ENCODE data around the gene LTBP1. TPM values are rescaled to one million over a fixed set of nuclear protein-coding genes. Genes with fewer than 3 reads are reported as not detected.
"Not testable (repeated sequence)": the region's sequence is repeated elsewhere in the genome, so short reads cannot be mapped to it uniquely, and the experiment has no call there.

Gene LTBP1
- total RNA-seq, 1 experiment from 2014 or later = 8.7 TPM

DNA sequence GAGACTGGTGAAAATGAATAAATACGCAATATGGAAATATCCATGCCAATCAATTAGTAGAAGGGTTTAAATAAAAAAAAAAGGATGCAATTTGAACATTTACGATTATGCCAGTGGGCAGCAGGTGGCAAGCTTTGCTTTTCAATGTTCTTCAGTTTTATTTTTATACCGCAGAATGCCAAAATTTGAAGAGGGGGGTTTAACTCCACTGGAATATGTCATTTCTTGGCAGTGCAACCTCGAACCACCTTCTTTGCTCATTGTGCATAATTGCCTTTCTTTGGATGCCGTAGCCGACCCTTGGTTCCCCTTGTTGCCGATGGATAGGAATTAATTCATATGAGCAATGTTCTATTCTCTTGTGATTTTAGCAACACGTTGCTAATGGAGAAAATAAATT lies 88.0 kb downstream of the LTBP1 start:
- Histone ChIP-seq H3K27ac (no peak overlapping the region), H3K36me3 (no peaks in the 10 kb centered on the region), H3K27me3 (replicated peaks) (no peaks in the 10 kb centered on the region), H3K4me3 (no peak overlapping the region), H3K9me3 (replicated peaks) (no peaks in the 10 kb centered on the region), H3K4me1 (replicated peaks) (no peaks in the 10 kb centered on the region)
- no peak for DNase-seq (ENCODE audit: low read depth in 1 of 2, low spot score in 2 of 2)

DNA sequence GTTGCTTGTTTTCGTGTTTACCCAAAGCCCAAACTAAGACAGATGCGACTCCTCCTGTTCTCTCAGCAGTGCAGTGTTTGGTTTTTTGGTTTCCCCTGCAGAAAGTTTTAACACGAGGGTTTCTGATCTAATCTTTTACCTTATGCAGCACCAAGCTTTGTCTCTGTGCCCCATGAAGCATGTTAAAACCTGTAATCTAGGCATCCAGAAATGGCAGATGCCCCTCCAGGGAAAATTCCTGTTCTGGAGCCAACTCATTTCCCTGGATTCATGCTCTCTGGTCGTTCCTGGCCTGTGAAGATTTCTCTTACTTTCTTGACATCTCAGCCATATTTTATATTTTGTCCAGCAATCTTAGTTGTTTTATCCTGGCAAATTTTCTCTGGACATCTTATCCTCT lies 91.5 kb downstream of the LTBP1 start:
- H3K27me3 ChIP-seq (replicated peaks) = no peaks in the 10 kb centered on the region
- DNase-seq (ENCODE audit: low read depth in 1 of 2, low spot score in 2 of 2) = no peak
- H3K4me3 ChIP-seq = no peak overlapping the region
- H3K27ac ChIP-seq = no peak overlapping the region
- H3K36me3 ChIP-seq = no peaks in the 10 kb centered on the region
- H3K4me1 ChIP-seq (replicated peaks) = no peaks in the 10 kb centered on the region
- H3K9me3 ChIP-seq (replicated peaks) = no peaks in the 10 kb centered on the region

DNA sequence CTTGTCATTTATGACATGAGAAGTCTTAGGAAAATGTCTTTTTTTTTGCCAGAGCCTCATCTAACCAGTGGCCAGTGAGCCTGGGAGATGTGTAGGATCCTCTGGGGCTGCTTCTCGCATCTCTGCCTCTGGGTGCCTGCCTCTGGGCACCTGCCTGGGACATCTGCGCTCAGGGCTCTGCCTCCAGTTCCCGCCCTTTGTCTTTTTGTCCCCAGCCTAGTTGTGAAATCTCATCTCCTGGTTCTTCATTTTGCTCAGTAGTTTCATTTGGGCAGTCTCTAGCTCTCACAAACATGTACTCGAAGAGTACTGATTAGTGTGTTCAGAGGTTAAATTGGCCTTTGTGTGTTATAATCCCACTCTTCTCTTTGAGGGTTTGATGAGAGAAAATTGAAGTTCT lies 92.0 kb downstream of the LTBP1 start:
- Histone ChIP-seq H3K36me3 (no peaks in the 10 kb centered on the region), H3K27ac (no peak overlapping the region)
- DNase-seq (ENCODE audit: low read depth in 1 of 2, low spot score in 2 of 2) = no peak

DNA sequence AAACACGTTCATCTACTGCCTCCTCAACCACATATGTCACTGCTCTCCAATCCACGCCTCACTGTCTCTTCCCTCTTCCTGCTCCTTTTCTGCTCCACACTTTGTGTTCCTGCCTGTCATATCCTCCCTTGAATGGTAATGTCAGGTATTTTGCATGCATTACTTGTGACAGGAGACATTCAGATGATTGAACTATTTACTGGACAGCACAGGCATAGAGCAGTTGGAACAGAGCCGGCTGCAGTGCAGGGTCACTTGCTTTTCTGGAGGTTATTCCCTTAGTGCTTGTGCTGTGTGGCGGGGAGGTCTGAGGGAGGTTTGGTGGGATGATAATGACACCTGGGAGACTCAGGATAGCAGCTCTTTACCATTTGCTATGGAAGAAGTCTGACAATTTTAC lies 93.8 kb downstream of the LTBP1 start:
- Histone ChIP-seq H3K27me3 (replicated peaks) (no peaks in the 10 kb centered on the region), H3K4me3 (no peak overlapping the region), H3K27ac (no peak overlapping the region), H3K9me3 (replicated peaks) (no peaks in the 10 kb centered on the region), H3K4me1 (replicated peaks) (no peaks in the 10 kb centered on the region), H3K36me3 (no peaks in the 10 kb centered on the region)
- DNase-seq (ENCODE audit: low read depth in 1 of 2, low spot score in 2 of 2) = no peak

More for the DNA sequence above, 92.0 kb downstream of the LTBP1 start:
- Histone ChIP-seq H3K4me1 (replicated peaks) (no peaks in the 10 kb centered on the region), H3K27me3 (replicated peaks) (no peaks in the 10 kb centered on the region), H3K4me3 (no peak overlapping the region), H3K9me3 (replicated peaks) (no peaks in the 10 kb centered on the region)

DNA sequence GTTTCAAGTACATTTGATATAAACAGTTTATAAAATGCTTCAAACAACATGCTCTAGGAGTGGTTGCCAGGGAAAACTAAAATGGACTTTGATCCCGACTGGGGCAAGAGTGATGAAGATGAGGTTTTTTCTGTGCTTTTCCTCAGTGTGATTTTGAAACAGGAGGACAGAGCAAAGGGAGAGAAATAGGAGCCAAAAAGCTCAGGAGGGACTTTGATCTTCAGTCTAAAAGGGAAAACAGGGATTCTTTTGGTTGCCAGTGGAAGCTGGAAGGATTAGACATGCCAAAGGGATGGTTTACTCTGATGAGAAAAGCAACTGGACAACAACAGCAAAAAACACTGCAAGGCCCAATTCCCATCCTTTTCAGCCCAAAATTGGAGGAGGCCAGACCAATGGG lies 95.5 kb downstream of the LTBP1 start:
- Histone ChIP-seq H3K36me3 (no peaks in the 10 kb centered on the region), H3K27me3 (replicated peaks) (no peaks in the 10 kb centered on the region), H3K4me1 (replicated peaks) (no peaks in the 10 kb centered on the region), H3K27ac (no peak overlapping the region), H3K4me3 (no peak overlapping the region), H3K9me3 (replicated peaks) (no peaks in the 10 kb centered on the region)
- DNase-seq (ENCODE audit: low read depth in 1 of 2, low spot score in 2 of 2) = no peak

GRCh38 chr2:33042819-33043218 lies 96.1 kb downstream of the LTBP1 start:
- no peaks in the 10 kb centered on the region for H3K27me3 ChIP-seq (replicated peaks)
- H3K9me3 ChIP-seq (replicated peaks) = no peaks in the 10 kb centered on the region
- H3K36me3 ChIP-seq = no peaks in the 10 kb centered on the region
- DNase-seq (ENCODE audit: low read depth in 1 of 2, low spot score in 2 of 2) = no peak
- no peaks in the 10 kb centered on the region for H3K4me1 ChIP-seq (replicated peaks)
- no peak overlapping the region for H3K27ac ChIP-seq
- no peak overlapping the region for H3K4me3 ChIP-seq

GRCh38 chr2:33047939-33048338 lies 101.2 kb downstream of the LTBP1 start:
- H3K4me1 ChIP-seq (replicated peaks) = no peaks in the 10 kb centered on the region; the same call in 1 of the 2 replicates
- no peaks in the 10 kb centered on the region for H3K9me3 ChIP-seq (replicated peaks)
- no peak overlapping the region for H3K27ac ChIP-seq
- DNase-seq (ENCODE audit: low read depth in 1 of 2, low spot score in 2 of 2) = no peak
- H3K4me3 ChIP-seq = no peak overlapping the region
- no peaks in the 10 kb centered on the region for H3K27me3 ChIP-seq (replicated peaks)
- H3K36me3 ChIP-seq = no peaks in the 10 kb centered on the region

GRCh38 chr2:33051586-33052360 lies 105.0 kb downstream of the LTBP1 start:
- Histone ChIP-seq H3K27ac (no peak overlapping the region), H3K9me3 (replicated peaks) (no peaks in the 10 kb centered on the region), H3K4me3 (no peak overlapping the region), H3K36me3 (no peaks in the 10 kb centered on the region), H3K27me3 (replicated peaks) (no peaks in the 10 kb centered on the region), H3K4me1 (replicated peaks) (no peaks in the 10 kb centered on the region; the same call in 1 of the 2 replicates)
- DNase-seq (ENCODE audit: low read depth in 1 of 2, low spot score in 2 of 2) = no peak

GRCh38 chr2:33052361-33052735 lies 105.6 kb downstream of the LTBP1 start:
- no peaks in the 10 kb centered on the region for H3K36me3 ChIP-seq
- no peak overlapping the region for H3K27ac ChIP-seq
- no peak for DNase-seq (ENCODE audit: low read depth in 1 of 2, low spot score in 2 of 2)
- H3K9me3 ChIP-seq (replicated peaks) = no peaks in the 10 kb centered on the region
- no peaks in the 10 kb centered on the region for H3K27me3 ChIP-seq (replicated peaks)
- no peak overlapping the region for H3K4me3 ChIP-seq
- no peaks in the 10 kb centered on the region; the same call in 1 of the 2 replicates for H3K4me1 ChIP-seq (replicated peaks)

DNA sequence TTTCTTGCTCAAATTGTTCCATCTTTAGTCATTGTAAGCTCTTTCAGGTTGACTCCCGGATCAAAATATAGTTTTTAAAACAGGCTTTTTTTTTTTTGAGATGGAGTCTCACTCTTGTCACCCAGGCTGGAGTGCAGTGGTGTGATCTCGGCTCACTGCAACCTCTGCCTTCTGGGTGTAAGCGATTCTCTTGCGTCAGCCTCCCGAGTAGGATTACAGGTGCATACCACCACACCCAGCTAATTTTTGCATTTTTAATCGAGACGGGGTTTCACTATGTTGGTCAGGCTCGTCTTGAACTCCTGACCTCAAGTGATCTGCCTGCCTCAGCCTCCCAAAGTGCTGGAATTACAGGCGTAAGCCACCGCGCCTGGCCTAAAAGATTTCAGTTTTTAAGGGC lies 106.0 kb downstream of the LTBP1 start:
- not testable (repeated sequence) for H3K27me3 ChIP-seq (replicated peaks); H3K36me3 ChIP-seq; DNase-seq (ENCODE audit: low read depth in 1 of 2, low spot score in 2 of 2); H3K4me1 ChIP-seq (replicated peaks); H3K9me3 ChIP-seq (replicated peaks); H3K4me3 ChIP-seq; H3K27ac ChIP-seq

DNA sequence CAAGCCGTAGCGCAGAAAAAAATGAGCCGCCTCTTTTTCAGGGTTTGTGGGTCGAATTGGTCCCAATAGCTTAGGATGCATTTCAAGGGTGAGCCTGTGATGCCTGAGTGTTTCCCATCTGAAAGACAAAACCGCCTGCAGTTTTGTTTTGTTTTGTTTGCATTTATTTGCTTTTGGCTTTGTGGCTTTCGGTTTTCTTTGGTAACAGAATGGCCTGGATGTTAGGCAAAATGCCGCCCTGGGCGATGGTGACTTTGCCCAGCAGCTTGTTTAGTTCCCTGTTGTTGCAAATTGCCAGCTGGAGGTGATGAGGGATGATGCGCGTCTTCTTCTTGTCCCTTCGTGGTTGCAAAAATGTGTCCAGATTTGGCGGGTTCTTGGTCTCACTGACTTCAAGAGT lies 109.4 kb downstream of the LTBP1 start:
- DNase-seq (ENCODE audit: low read depth in 1 of 2, low spot score in 2 of 2) = no peak
- Histone ChIP-seq H3K27me3 (replicated peaks) (no peaks in the 10 kb centered on the region), H3K27ac (no peak overlapping the region), H3K36me3 (no peaks in the 10 kb centered on the region), H3K4me3 (no peak overlapping the region), H3K4me1 (replicated peaks) (no peaks in the 10 kb centered on the region; the same call in 1 of the 2 replicates), H3K9me3 (replicated peaks) (no peaks in the 10 kb centered on the region)

DNA sequence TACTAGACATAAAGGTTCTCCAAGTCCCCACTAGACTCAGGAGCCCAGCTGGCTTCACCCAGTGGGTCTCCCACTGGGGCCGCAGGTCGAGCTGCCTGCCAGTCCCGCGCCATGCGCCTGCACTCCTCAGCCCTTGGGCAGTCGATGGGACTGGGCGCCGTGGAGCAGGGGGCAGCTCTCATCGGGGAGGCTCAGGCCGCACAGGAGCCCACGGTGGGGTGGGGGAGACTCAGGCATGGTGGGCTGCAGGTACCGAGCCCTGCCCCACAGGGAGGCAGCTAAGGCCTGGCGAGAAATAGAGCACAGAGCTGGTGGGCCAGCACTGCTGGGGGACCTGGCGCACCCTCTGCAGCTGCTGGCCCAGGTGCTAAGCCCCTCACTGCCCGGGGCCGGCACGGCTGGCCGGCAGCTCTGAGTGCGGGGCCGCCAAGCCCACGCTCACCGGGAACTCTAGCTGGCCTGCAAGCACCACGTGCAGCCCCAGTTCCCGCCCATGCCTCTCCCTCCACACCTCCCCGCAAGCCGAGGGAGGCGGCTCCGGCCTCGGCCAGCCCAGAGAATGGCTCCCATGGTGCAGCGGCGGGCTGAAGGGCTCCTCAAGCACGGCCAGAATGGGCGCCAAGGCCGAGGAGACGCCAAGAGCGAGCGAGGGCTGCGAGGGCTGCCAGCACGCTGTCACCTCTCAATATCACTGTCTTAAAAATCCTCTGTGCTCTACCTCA lies 110.7 kb downstream of the LTBP1 start:
- not testable (repeated sequence) for H3K27ac ChIP-seq; H3K27me3 ChIP-seq (replicated peaks); H3K4me3 ChIP-seq; H3K9me3 ChIP-seq (replicated peaks); DNase-seq (ENCODE audit: low read depth in 1 of 2, low spot score in 2 of 2); H3K4me1 ChIP-seq (replicated peaks); H3K36me3 ChIP-seq

DNA sequence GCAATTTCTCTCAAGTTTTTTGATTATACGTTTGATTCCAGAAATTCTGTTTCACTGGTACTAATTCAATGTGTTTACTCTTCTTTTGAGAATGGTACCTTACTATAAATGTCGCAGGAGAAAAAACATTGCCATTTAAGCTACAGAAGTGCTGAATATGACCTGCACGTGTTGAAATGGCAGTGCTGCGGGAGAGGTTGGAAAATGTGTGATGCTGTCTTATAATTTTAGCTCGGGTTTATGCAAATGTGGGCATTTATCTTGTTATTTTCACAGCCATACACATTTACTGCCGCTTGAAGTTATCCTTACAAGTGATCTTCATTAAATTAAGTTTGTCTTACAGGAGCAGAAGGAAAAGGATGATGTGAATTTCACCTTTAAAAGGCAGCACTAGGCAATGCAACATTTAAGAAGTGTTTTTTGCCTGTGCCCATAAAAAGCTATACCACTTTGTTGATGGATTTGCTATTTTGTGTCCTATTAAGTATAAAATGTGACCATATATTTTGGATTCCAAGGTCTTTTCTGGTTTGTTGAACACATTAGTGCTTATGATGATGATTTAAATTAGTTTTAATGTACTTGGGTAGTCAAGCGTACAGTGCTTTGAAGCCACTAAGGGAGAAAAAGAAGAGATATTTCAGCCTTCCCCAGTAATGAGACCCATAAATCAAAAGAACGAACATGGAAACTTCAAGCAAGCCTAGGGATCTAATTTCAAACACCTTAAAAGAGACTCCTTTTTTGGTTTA lies 112.1 kb downstream of the LTBP1 start:
- H3K9me3 ChIP-seq (replicated peaks) = no peaks in the 10 kb centered on the region
- no peaks in the 10 kb centered on the region for H3K4me1 ChIP-seq (replicated peaks)
- H3K4me3 ChIP-seq = no peak overlapping the region
- no peak for DNase-seq (ENCODE audit: low read depth in 1 of 2, low spot score in 2 of 2)
- H3K36me3 ChIP-seq = no peaks in the 10 kb centered on the region
- H3K27ac ChIP-seq = no peak overlapping the region
- H3K27me3 ChIP-seq (replicated peaks) = no peaks in the 10 kb centered on the region

Measured in SJSA1 (cell line).